GM10248 (cell line): ENCODE measurements around the gene PLEKHO2.

Experiments
- CTCF ChIA-PET: fragments of 300-600 bp; sonication (Branson Sonifier 250); formaldehyde crosslinking; extraction: SDS; loops from one replicate; lab custom pipeline; 2021; ENCODE audit warnings: antibody characterized with exemption; lab: Yijun Ruan, JAX
- POLR2A ChIA-PET: fragments of 350-650 bp; sonication (Branson Sonifier 250); formaldehyde crosslinking; extraction: SDS; loops from one replicate; lab custom pipeline; 2020; ENCODE audit warnings: antibody characterized with exemption; lab: Yijun Ruan, JAX
- DNase-seq: peaks from one replicate; pipeline ENCODE4 v3.0.0; 2012; ENCODE audit errors: extremely low spot score
- TF ChIP-seq, protein P1 (sequence below): IDR thresholded peaks from 2 replicates; pipeline ENCODE4 v1.5.1; 2012; ENCODE audit warnings: mild to moderate bottlenecking, low read depth; ENCODE audit errors: extremely low read depth, missing control alignments, control extremely low read depth

PLEKHO2 gene

DNA sequence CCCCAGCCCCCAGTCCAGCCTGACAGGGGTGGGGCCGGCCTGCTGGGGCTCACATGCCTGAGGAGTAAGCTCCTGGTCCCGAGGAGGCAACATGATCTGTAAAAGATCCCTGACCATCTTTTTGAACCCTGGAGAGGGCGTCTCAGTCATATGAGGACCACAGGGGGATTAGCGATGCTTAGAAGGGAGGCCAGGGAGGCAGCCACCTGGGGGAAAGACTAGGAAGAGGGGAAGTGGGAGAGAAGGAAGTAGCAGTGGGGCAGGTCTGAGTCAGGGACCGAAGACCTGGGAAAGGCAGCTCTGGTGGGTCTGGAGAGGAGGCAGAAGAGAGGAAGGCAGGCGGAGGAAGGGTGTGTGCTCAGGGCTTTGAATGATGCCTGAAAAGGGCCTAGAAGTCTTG is 35.2 kb upstream of the PLEKHO2 start:
- TF ChIP-seq, protein P1, sequence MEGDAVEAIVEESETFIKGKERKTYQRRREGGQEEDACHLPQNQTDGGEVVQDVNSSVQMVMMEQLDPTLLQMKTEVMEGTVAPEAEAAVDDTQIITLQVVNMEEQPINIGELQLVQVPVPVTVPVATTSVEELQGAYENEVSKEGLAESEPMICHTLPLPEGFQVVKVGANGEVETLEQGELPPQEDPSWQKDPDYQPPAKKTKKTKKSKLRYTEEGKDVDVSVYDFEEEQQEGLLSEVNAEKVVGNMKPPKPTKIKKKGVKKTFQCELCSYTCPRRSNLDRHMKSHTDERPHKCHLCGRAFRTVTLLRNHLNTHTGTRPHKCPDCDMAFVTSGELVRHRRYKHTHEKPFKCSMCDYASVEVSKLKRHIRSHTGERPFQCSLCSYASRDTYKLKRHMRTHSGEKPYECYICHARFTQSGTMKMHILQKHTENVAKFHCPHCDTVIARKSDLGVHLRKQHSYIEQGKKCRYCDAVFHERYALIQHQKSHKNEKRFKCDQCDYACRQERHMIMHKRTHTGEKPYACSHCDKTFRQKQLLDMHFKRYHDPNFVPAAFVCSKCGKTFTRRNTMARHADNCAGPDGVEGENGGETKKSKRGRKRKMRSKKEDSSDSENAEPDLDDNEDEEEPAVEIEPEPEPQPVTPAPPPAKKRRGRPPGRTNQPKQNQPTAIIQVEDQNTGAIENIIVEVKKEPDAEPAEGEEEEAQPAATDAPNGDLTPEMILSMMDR: no peak
- ChIA-PET CTCF (interaction anchor here (1.1 to 16.8 kb wide), 2 partner anchors 70 to 155 kb away, joined by 3 to 300 read pairs; no protein-coding TSS in a partner anchor), POLR2A (no interaction called here)
- no peak for DNase-seq

DNA sequence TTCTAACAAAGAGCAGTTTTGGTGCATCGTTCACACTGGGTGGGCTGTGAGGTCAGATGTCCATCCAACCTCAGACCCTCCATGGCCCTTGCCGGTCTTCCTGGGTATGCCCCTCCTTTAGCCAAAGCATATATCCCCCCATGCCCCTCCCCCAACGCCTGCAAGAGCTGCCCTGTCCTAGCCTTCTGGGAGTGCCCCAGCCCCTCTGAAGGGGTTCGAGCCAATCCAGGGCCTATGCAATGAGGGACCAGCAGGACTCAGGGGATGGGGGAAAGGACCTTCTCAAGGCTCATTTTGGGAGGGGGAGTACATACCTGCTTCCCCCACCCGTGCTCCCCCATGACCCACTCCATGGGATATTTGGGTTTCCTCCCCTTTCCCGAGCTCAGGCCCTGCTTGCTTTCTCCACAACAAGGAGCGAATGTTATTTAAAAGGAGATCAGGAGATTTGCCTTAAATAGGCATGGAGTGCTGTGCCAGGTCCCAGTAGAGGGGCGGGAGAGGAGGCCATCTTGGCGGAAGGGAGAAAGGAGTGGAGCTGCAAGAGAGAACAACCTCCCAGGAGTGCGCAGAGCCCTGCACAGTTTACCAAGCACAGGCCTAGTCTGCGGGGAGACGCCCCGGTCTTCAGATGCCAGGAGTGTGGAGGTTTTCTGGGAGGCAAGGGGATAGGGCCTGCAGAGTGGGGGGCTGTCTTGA is 34.5 kb upstream of the PLEKHO2 start:
- CTCF ChIA-PET: interaction anchor here (1.0 to 16.8 kb wide), 5 partner anchors 11 to 156 kb away, joined by 3 to 300 read pairs (median 4); no protein-coding TSS in a partner anchor
- TF ChIP-seq, protein P1: no peak
- no peak for DNase-seq
- POLR2A ChIA-PET: no interaction called here

DNA sequence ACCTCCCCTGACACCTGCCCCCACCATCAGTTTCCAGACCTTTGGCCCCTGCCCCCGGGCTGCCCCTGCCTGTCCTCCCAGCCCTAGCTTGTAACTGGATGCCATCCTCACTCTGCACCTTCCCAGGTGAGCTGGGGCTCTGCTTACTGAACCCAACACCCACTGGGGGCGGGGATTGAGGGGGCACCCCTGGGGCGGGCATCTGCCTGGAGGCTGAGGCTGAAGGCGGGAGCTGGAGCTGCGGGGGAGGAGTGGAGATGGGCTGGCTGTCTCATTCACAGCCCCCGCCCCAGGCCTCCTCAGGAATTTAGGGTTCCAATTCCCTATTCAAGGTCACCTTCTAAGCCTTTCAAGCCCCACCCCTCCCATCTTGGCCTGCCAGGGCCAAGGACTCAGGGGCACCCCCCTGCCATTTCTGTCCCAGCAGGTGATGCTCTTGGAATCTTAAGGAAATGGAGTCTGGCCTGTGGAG is 33.9 kb upstream of the PLEKHO2 start:
- POLR2A ChIA-PET: no interaction called here

DNA sequence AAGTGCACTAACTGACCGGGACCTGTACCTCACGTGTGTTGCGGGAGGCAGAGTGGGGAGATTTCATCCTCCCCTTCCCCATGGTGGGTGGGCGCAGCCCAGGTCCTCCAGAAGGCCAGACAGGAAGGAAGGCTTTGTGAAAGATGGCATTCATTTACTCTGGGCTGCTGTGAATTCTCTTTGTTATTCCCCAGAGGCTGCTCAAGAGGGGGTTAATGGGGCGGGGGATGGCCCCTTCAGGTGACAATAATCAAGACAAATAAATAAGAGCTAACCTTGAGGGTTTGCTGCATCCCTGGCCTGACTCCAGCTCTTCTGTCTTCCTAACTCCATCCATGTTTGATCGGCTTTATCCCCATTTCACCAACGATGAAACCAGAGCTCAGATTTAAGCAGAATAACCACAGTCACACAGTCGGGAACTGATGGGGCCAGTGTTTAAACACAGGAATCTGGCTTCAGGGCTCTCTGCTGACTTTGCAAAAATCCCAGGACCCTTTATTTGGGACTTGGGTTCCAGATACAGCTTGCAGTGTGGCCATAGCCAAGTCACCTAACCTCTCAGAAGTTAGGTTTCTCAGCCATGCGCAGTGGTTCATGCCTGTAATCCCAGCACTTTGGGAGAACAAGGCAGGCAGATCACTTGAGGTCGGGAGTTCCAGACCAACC is 32.8 kb upstream of the PLEKHO2 start:
- DNase-seq: peak; percentile 7
- ChIA-PET CTCF (interaction anchor here (0.7 to 16.8 kb wide), 33 partner anchors 7 to 302 kb away, joined by 3 to 300 read pairs (median 7); partner anchors contain the start of gene PIF1), POLR2A (no interaction called here)
- TF ChIP-seq, protein P1: no peak

More for the DNA sequence above, 33.9 kb upstream of the PLEKHO2 start:
- TF ChIP-seq, protein P1: no peak
- DNase-seq: no peak
- CTCF ChIA-PET: interaction anchor here (1.0 to 16.8 kb wide), 4 partner anchors 12 to 72 kb away, joined by 3 to 300 read pairs (median 5); no protein-coding TSS in a partner anchor

DNA sequence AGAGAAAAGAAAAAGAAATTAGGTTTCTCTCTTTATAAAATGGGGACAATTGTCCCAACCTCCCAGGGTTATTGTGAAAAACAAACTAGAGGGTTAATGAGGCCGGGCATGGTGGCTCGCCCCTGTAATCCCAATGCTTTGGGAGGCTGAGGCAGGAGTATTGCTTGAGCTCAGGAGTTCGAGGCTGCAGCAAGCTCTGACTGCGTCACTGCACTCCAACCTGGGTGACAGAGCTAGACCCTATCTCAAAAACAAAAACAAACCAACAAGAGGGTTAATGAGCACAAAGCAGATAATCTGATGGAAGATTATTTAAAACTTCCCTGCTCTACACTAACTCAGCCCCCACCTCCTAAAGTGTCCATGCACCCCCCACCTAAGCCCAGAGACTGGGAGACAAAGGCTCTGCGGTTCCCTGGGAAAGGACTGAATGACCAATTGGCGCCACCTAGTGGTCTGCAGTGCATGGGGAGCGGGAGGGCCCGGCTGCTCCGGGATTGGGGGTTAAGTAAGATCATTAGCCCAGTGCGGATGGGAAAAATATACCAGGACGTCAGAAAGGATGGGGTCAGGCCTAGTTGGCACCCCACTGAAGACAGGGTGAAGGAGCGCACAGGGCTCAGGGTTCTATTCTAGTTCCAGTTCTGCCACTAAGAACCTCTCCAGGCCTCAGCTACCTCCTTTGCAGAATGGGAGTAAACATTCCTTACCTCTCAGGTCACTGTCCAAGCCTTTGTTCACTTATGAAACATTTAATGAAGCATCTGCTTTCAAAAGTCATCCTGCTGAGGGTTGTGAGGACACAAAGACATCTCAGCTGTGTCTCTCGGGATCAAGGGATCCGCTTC is 31.8 kb upstream of the PLEKHO2 start:
- CTCF ChIA-PET: interaction anchor here (0.6 to 16.8 kb wide), 45 partner anchors 8 to 301 kb away, joined by 3 to 300 read pairs (median 5); partner anchors contain the start of gene PIF1
- TF ChIP-seq, protein P1: peak; percentile 96
- peak; percentile 86 for DNase-seq
- POLR2A ChIA-PET: no interaction called here
